Measurements from ENCODE around the gene USH2A.

DNA sequence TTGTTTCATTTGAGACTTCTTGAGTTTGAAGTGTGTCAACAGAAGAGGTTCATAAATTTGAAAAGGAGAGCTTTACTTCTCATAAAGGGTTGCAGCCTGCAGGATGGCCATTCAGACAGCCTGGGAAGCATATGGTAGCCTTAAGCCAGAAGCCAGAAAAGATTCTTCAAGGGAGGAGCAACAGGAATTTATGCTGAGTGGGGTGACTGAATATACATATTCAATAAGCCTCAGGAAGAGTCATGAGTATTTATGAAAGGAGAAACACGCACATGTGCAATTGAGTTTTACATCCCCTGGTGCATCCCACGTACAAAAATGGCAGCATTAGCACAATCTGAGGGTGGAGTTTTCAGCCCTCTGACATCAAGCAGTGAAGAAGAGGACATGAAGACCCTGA, 565.9 kb downstream of the USH2A start:
- TF ChIP-seq, protein P1, sequence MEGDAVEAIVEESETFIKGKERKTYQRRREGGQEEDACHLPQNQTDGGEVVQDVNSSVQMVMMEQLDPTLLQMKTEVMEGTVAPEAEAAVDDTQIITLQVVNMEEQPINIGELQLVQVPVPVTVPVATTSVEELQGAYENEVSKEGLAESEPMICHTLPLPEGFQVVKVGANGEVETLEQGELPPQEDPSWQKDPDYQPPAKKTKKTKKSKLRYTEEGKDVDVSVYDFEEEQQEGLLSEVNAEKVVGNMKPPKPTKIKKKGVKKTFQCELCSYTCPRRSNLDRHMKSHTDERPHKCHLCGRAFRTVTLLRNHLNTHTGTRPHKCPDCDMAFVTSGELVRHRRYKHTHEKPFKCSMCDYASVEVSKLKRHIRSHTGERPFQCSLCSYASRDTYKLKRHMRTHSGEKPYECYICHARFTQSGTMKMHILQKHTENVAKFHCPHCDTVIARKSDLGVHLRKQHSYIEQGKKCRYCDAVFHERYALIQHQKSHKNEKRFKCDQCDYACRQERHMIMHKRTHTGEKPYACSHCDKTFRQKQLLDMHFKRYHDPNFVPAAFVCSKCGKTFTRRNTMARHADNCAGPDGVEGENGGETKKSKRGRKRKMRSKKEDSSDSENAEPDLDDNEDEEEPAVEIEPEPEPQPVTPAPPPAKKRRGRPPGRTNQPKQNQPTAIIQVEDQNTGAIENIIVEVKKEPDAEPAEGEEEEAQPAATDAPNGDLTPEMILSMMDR (IDR thresholded peaks at IDR 0.05; ENCODE audit: insufficient read depth, low read length, poor library complexity, severe bottlenecking) = no peak
- TF ChIP-seq EZH2phosphoT487 (conservative IDR thresholded peaks at IDR 0.05; ENCODE audit: low read length) = no peak

All from SU-DHL-6 (cell line).